Glutamatergic neuron (in vitro differentiated cells): ENCODE data around the gene PGF. TPM values are rescaled to one million over a fixed set of nuclear protein-coding genes. Genes with fewer than 3 reads are reported as not detected.
A peak's percentile ranks its signal among the peaks of the same experiment; 100 is the strongest.

Experiments used
- DNase-seq: peaks from one replicate; pipeline ENCODE4 v3.0.0; 2022
- H3K27ac Mint-ChIP-seq: one replicate; pipeline ENCODE4 v1.8.0; 2020; ENCODE audit warnings: mild to moderate bottlenecking, mixed read lengths, inconsistent platforms; ENCODE audit not compliant: unreplicated experiment
- H3K27me3 Mint-ChIP-seq: one replicate; pipeline ENCODE4 v1.8.0; 2020; ENCODE audit warnings: mild to moderate bottlenecking, moderate library complexity, mixed read lengths, inconsistent platforms; ENCODE audit not compliant: unreplicated experiment
- H3K36me3 Mint-ChIP-seq: one replicate; pipeline ENCODE4 v1.8.0; 2020; ENCODE audit warnings: mild to moderate bottlenecking, mixed read lengths, inconsistent platforms; ENCODE audit not compliant: unreplicated experiment
- H3K4me1 Mint-ChIP-seq: one replicate; pipeline ENCODE4 v1.8.0; 2020; ENCODE audit warnings: mild to moderate bottlenecking, low read depth, mixed read lengths, inconsistent platforms; ENCODE audit not compliant: unreplicated experiment
- H3K4me3 Mint-ChIP-seq: one replicate; pipeline ENCODE4 v1.8.0; 2020; ENCODE audit warnings: mild to moderate bottlenecking, mixed read lengths, inconsistent platforms; ENCODE audit not compliant: unreplicated experiment
- H3K9me3 Mint-ChIP-seq: one replicate; pipeline ENCODE4 v1.8.0; 2020; ENCODE audit warnings: mild to moderate bottlenecking, moderate library complexity, mixed read lengths, inconsistent platforms; ENCODE audit not compliant: unreplicated experiment
- total RNA-seq: library from RNA; stranded (reverse); fragmentation: NEBNext Ultra II Directional; extraction: Animal tissue kit (Norgen Biotek cat#: 25700); gene quantifications from one replicate; pipeline ENCODE4 v1.2.1, GENCODE V29; 2021; ENCODE audit not compliant: unreplicated experiment
- TF ChIP-seq, protein P1 (sequence below): fragments of 200-600 bp; sonication (generic); IDR thresholded peaks from one replicate; pipeline ENCODE4 v1.5.0; 2021; ENCODE audit not compliant: partially characterized antibody, unreplicated experiment

Gene PGF
- total RNA-seq, 1 donor from 2014 or later: 7.9 TPM

DNA sequence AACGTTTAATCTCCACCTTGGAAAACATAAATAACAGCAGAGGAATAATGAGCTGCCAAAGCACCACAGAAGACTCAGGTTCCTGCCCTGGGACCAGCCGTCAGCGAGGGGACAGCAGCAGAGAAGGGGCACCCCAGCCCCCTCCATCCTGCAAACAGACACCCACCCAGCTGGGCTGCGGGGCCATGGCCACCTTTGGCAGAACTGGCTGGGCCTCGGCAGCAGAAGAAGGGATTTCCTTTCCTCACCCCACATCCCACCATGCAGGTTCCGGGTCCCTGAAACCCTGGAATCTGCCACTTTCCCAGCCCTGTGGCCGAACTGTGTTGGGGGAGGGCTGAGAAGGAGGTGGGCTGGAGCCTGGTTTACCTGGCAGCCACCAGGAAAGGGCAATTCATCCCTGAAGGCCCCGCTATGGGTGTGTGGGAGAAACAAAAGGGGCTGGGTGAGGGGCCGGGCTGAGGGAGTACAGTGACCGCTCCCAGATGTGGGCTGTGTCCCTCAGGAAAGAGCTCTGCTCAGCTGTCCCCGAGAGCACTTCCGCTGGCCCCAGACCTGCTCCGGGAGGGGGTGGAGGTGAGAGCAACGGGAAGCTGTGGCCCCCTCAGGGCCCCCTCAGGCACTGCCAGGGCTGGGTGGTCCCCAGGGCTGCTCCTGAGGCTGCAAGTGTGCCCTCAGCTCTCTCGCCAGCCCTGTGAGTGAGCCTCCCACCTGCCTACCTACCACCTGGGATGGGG is 3.8 kb downstream of the PGF start:
- TF ChIP-seq, protein P1, sequence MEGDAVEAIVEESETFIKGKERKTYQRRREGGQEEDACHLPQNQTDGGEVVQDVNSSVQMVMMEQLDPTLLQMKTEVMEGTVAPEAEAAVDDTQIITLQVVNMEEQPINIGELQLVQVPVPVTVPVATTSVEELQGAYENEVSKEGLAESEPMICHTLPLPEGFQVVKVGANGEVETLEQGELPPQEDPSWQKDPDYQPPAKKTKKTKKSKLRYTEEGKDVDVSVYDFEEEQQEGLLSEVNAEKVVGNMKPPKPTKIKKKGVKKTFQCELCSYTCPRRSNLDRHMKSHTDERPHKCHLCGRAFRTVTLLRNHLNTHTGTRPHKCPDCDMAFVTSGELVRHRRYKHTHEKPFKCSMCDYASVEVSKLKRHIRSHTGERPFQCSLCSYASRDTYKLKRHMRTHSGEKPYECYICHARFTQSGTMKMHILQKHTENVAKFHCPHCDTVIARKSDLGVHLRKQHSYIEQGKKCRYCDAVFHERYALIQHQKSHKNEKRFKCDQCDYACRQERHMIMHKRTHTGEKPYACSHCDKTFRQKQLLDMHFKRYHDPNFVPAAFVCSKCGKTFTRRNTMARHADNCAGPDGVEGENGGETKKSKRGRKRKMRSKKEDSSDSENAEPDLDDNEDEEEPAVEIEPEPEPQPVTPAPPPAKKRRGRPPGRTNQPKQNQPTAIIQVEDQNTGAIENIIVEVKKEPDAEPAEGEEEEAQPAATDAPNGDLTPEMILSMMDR: no peak
- no peak overlapping the region for H3K4me3 Mint-ChIP-seq
- peaks cover 4% of the 10 kb centered on the region for H3K9me3 Mint-ChIP-seq
- H3K27ac Mint-ChIP-seq: no peak overlapping the region
- H3K4me1 Mint-ChIP-seq: peaks cover 7% of the 10 kb centered on the region
- DNase-seq: no peak
- peaks cover 6% of the 10 kb centered on the region for H3K27me3 Mint-ChIP-seq
- no peaks in the 10 kb centered on the region for H3K36me3 Mint-ChIP-seq

DNA sequence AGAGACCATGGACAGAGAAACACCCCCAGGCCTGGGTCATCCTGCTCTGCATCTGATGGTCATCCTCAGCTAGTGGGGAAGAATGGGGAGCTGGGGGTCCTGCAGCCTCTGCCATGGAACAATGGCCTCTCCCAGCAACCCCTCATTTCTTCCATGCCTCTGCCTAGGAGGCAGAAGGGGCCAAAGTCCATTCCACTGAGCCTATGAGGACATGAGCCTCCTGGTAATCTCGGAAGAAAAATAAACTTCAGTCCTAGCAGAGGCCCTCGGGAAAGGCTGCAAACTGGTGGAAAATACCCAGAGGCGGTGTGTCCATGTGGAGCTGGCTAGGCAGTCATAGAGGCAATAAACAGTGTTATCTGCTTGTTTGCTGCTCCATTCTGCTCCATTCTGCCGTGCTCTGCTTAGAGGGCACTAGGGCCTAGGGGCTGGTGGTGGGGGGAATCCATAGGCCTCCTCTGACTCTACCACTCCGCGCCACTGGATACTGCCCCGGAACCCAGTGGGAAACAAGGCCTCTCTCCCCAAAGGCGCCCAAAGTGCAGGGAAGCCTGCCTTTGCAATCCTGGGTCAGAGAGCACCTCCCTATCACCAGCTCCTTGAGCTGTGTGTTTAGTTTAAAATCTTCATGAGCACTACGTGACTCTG is 4.5 kb downstream of the PGF start:
- Mint-ChIP-seq H3K27ac (no peak overlapping the region), H3K4me1 (peaks cover 8% of the 10 kb centered on the region), H3K4me3 (no peak overlapping the region), H3K36me3 (no peaks in the 10 kb centered on the region), H3K27me3 (peaks cover 6% of the 10 kb centered on the region), H3K9me3 (peaks cover 4% of the 10 kb centered on the region)
- TF ChIP-seq, protein P1: no peak
- DNase-seq: no peak

GRCh38 chr14:74949859-74950573 is 5.4 kb downstream of the PGF start:
- Mint-ChIP-seq H3K4me1 (peaks cover 8% of the 10 kb centered on the region), H3K4me3 (peak overlapping the region; percentile 20), H3K36me3 (no peaks in the 10 kb centered on the region), H3K27me3 (peaks cover 6% of the 10 kb centered on the region), H3K27ac (no peak overlapping the region), H3K9me3 (peaks cover 4% of the 10 kb centered on the region)
- TF ChIP-seq, protein P1: no peak
- DNase-seq: no peak

DNA sequence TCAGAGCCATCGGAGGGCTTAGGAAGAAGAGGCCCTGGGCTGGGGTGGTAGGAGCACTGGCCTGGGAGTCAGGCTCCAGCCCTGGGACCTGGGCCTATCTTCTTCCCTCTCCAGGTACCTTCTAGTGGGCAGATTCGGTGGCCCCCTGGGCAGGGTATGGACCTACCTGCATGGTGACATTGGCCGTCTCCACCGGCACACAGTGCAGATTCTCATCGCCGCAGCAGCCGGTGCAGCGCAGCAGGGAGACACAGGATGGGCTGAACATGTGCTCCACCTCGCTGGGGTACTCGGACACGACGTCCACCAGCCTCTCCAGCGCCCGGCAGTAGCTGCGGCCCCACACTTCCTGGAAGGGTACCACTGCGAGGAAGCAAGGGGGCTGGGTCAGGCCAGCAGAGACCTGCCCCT is 6.2 kb downstream of the PGF start:
- no peak for DNase-seq
- H3K4me1 Mint-ChIP-seq: peaks cover 8% of the 10 kb centered on the region
- no peak overlapping the region for H3K27ac Mint-ChIP-seq
- peaks cover 4% of the 10 kb centered on the region for H3K9me3 Mint-ChIP-seq
- TF ChIP-seq, protein P1: no peak
- peaks cover 6% of the 10 kb centered on the region for H3K27me3 Mint-ChIP-seq
- H3K4me3 Mint-ChIP-seq: no peak overlapping the region
- H3K36me3 Mint-ChIP-seq: no peaks in the 10 kb centered on the region
